ENCODE data around the gene RGS1. TPM values are rescaled to one million over a fixed set of nuclear protein-coding genes. Genes with fewer than 3 reads are reported as not detected.

Gene RGS1
- total and polyA plus RNA-seq, 8 donors, result 1.5 to 32.3 (median 4.5) TPM

DNA sequence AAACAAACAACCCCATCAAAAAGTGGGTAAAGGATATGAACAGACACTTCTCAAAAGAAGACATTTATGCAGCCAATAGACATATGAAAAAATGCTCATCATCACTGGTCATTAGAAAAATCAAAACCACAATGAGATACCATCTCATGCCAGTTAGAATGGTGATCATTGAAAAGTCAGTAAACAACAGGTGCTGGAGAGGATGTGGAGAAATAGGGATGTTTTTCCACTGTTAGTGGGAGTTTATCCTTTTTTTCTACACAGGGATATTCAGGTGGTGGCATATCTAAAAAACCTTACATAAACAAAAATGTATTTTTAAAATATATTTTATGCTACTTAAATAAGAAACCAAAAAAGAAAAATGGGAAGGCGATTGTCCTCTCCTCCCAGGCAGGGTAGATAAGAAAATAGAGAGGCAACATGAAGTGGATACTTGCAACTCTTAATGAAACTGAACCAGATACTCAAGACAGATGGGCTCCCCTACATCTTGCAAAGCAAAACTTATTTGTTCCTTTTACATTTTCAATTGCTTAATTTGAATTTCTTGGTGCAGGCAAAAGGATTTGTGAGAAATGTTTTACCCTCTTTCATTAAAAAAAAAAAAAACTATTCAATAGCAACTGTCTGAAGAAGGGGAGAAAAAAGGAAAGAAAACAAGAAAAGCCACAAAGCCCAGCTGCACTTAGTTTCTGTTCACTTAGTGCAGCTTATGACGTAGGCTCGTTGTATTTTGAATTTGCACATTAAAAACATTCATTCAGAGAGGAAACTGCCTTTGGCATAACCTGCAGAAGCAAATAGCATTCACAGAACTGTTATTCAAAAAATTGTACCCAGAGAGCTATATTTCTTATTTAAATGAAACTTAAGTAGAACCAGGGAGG, 36.9 kb upstream of the RGS1 start:
- Histone ChIP-seq H3K4me3 (no peak overlapping the region), H3K4me1 (peaks cover 8 to 11% of the 10 kb centered on the region in 2 donors), H3K27ac (peak overlapping the region; percentile 48 to 86), H3K36me3 (no peaks in the 10 kb centered on the region), H3K9me3 (no peaks in the 10 kb centered on the region), H3K27me3 (no peaks in the 10 kb centered on the region)
- DNase-seq, result peak in 2 of 4 donors; percentile 43 to 63
- peak; percentile 49 for ATAC-seq
- TF ChIP-seq, protein P1, sequence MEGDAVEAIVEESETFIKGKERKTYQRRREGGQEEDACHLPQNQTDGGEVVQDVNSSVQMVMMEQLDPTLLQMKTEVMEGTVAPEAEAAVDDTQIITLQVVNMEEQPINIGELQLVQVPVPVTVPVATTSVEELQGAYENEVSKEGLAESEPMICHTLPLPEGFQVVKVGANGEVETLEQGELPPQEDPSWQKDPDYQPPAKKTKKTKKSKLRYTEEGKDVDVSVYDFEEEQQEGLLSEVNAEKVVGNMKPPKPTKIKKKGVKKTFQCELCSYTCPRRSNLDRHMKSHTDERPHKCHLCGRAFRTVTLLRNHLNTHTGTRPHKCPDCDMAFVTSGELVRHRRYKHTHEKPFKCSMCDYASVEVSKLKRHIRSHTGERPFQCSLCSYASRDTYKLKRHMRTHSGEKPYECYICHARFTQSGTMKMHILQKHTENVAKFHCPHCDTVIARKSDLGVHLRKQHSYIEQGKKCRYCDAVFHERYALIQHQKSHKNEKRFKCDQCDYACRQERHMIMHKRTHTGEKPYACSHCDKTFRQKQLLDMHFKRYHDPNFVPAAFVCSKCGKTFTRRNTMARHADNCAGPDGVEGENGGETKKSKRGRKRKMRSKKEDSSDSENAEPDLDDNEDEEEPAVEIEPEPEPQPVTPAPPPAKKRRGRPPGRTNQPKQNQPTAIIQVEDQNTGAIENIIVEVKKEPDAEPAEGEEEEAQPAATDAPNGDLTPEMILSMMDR (IDR thresholded peaks at IDR 0.05), result no peak
- intact Hi-C loops (cut with DNase I), result no loop called here

DNA sequence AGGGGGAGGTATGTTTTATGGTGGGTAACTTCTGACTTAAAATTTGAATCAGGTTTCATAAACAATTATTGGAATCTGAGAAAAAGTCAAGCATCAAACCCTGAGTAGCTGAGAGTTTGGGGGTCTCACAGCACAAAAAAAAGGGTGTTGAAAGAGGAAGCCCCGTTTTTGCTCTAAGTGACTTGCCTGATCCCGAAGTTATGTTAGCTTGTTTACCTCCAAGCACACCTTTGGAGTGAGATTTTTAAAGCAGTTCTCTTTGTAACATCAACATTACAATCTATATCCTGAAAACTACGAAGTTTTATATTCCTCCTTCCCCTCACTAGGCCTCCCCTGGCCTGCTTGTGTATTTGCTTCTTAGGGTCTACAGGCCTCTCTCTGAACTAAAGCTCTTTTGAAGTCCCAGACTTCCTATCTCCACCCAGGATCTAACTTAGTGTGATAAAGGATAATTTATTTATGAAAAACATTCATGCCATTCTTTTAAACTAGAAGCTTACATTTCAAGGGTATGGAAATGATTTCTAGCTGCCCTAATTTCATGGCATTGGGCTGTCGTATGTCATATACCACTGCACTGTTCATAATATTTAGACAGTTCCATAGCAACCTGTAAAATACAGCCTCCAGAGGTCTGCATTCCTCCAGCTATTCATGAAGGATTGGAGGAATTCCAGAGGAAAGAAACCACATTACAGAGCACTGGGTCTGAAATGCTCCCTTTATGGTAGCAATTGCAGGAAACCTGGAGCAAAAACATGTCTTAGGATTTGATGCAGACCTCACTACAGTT, 36.1 kb upstream of the RGS1 start:
- H3K27ac ChIP-seq, result peak overlapping the region; percentile 48 to 86
- no peaks in the 10 kb centered on the region for H3K27me3 ChIP-seq
- no peaks in the 10 kb centered on the region for H3K9me3 ChIP-seq
- H3K4me3 ChIP-seq, result no peak overlapping the region
- peak in 2 of 4 donors; percentile 79 to 89 for DNase-seq
- TF ChIP-seq, protein P1 (IDR thresholded peaks at IDR 0.05), result no peak
- peak; percentile 94 for ATAC-seq
- intact Hi-C loops (cut with DNase I), result no loop called here
- H3K36me3 ChIP-seq, result no peaks in the 10 kb centered on the region
- H3K4me1 ChIP-seq, result peaks cover 8 to 13% of the 10 kb centered on the region in 2 donors

GRCh38 chr1:192543445-192543844, 32.1 kb upstream of the RGS1 start:
- H3K4me3 ChIP-seq, result no peak overlapping the region

GRCh38 chr1:192545896-192546521, 29.6 kb upstream of the RGS1 start:
- Histone ChIP-seq H3K36me3 (no peaks in the 10 kb centered on the region), H3K27ac (peak overlapping the region; percentile 28 to 59), H3K4me3 (no peak overlapping the region), H3K9me3 (no peaks in the 10 kb centered on the region), H3K4me1 (peaks cover 16 to 32% of the 10 kb centered on the region in 2 donors), H3K27me3 (no peaks in the 10 kb centered on the region)
- intact Hi-C loops (cut with DNase I), result no loop called here
- peak; percentile 35 for ATAC-seq
- TF ChIP-seq, protein P1 (IDR thresholded peaks at IDR 0.05), result peak; percentile 26 to 28
- DNase-seq, result no peak

More at GRCh38 chr1:192543445-192543844, 32.1 kb upstream of the RGS1 start:
- Histone ChIP-seq H3K27me3 (no peaks in the 10 kb centered on the region), H3K9me3 (no peaks in the 10 kb centered on the region), H3K4me1 (peaks cover 24 to 31% of the 10 kb centered on the region in 2 donors), H3K36me3 (no peaks in the 10 kb centered on the region), H3K27ac (no peak overlapping the region)
- TF ChIP-seq, protein P1 (IDR thresholded peaks at IDR 0.05), result no peak
- no peak for DNase-seq
- intact Hi-C loops (cut with DNase I), result no loop called here
- no peak for ATAC-seq

Measured in left lung (tissue), 10 donors.